Neural cell (in vitro differentiated cells): ENCODE measurements around the gene TCL1A. TPM values are rescaled to one million over a fixed set of nuclear protein-coding genes. Genes with fewer than 3 reads are reported as not detected.

Experiments
- H2AFZ ChIP-seq: fragments of 200-600, 300-800 bp; sonication (generic), shearing (Covaris generic); 2 replicates; pipeline ENCODE4 v1.6.0; 2014; ENCODE audit warnings: low read depth, mild to moderate bottlenecking, antibody characterized with exemption, low read length, moderate library complexity
- H3F3A ChIP-seq: fragments of 200-600 bp; shearing (Covaris generic); 2 replicates; pipeline ENCODE4 v1.6.1; 2016; ENCODE audit warnings: mild to moderate bottlenecking, moderate library complexity, mixed read lengths, antibody characterized with exemption, low read length; ENCODE audit not compliant: insufficient read depth, poor library complexity, severe bottlenecking
- H3K27ac ChIP-seq: fragments of 200-600, 300-800 bp; sonication (generic), shearing (Covaris generic); 2 replicates; pipeline ENCODE4 v1.5.1; 2014; ENCODE audit warnings: mild to moderate bottlenecking, low read length, moderate library complexity
- H3K27me3 ChIP-seq: fragments of 300-800, 200-600 bp; sonication (generic), shearing (Covaris generic); 2 replicates; pipeline ENCODE4 v1.6.0; 2014; ENCODE audit warnings: mild to moderate bottlenecking, low read depth, low read length, moderate library complexity; ENCODE audit not compliant: insufficient read depth
- H3K36me3 ChIP-seq: fragments of 300-800, 200-600 bp; sonication (generic), shearing (Covaris generic); 2 replicates; pipeline ENCODE4 v1.5.1; 2014; ENCODE audit warnings: mild to moderate bottlenecking, antibody characterized with exemption, low read length, moderate library complexity; ENCODE audit not compliant: insufficient read depth
- H3K4me2 ChIP-seq: fragments of 300-800, 200-600 bp; sonication (generic), shearing (Covaris generic); 2 replicates; pipeline ENCODE4 v1.6.0; 2014; ENCODE audit warnings: mild to moderate bottlenecking, low read length
- H3K4me3 ChIP-seq: fragments of 300-800, 200-600 bp; sonication (generic), shearing (Covaris generic); 2 replicates; pipeline ENCODE4 v1.5.1; 2014; ENCODE audit warnings: mild to moderate bottlenecking, low read length, moderate library complexity
- H3K79me2 ChIP-seq: fragments of 200-600 bp; shearing (Covaris generic); replicated peaks from 2 replicates; pipeline ENCODE4 v1.6.0; 2014; ENCODE audit warnings: mild to moderate bottlenecking, low read length, moderate library complexity; ENCODE audit not compliant: insufficient read depth
- H3K9ac ChIP-seq: fragments of 300-800, 200-600 bp; sonication (generic), shearing (Covaris generic); 2 replicates; pipeline ENCODE4 v1.6.1; 2016; ENCODE audit warnings: mild to moderate bottlenecking, low read length, mixed read lengths
- H3K9me2 ChIP-seq: fragments of 200-600 bp; shearing (Covaris generic); 2 replicates; pipeline ENCODE4 v1.6.1; 2016; ENCODE audit warnings: mild to moderate bottlenecking, low read length, mixed read lengths; ENCODE audit not compliant: insufficient read depth
- H3K9me3 ChIP-seq: fragments of 200-600, 300-800 bp; sonication (generic), shearing (Covaris generic); 2 replicates; pipeline ENCODE4 v1.6.1; 2016; ENCODE audit warnings: mild to moderate bottlenecking, mixed run types, low read length, moderate library complexity, mixed read lengths
- H4K20me1 ChIP-seq: fragments of 200-600 bp; shearing (Covaris generic); 2 replicates; pipeline ENCODE4 v1.6.1; 2016; ENCODE audit warnings: mild to moderate bottlenecking, mixed run types; ENCODE audit not compliant: insufficient read depth
- CTCF ChIP-seq: fragments of 450-650 bp; IDR thresholded peaks from 2 replicates; pipeline ENCODE4 v1.5.1; 2014; ENCODE audit warnings: antibody characterized with exemption, mild to moderate bottlenecking, moderate library complexity; ENCODE audit not compliant: poor library complexity, severe bottlenecking
- EP300 ChIP-seq: fragments of 450-650 bp; conservative IDR thresholded peaks from 2 replicates; pipeline ENCODE4 v1.6.1; 2014; ENCODE audit warnings: antibody characterized with exemption, mild to moderate bottlenecking, moderate library complexity; ENCODE audit not compliant: poor library complexity, severe bottlenecking
- EZH2 ChIP-seq: fragments of 200-600, 300-800 bp; shearing (Covaris generic), sonication (generic); IDR thresholded peaks from 2 replicates; pipeline ENCODE4 v1.6.1; 2014; ENCODE audit warnings: antibody characterized with exemption, low read length, borderline replicate concordance, mild to moderate bottlenecking; ENCODE audit not compliant: insufficient read depth, poor library complexity, severe bottlenecking
- MXI1 ChIP-seq: fragments of 450-650 bp; conservative IDR thresholded peaks from 2 replicates; pipeline ENCODE4 v1.6.1; 2014; ENCODE audit warnings: antibody characterized with exemption, mild to moderate bottlenecking; ENCODE audit not compliant: poor library complexity, severe bottlenecking
- POLR2AphosphoS5 ChIP-seq: IDR thresholded peaks from 2 replicates; pipeline ENCODE4 v1.6.1; 2012
- RAD21 ChIP-seq: fragments of 450-650 bp; conservative IDR thresholded peaks from 2 replicates; pipeline ENCODE4 v1.6.1; 2014; ENCODE audit warnings: antibody characterized with exemption, mild to moderate bottlenecking, moderate library complexity
- SMC3 ChIP-seq: fragments of 450-650 bp; conservative IDR thresholded peaks from 2 replicates; pipeline ENCODE4 v1.6.1; 2014; ENCODE audit warnings: antibody characterized with exemption, mild to moderate bottlenecking, moderate library complexity; ENCODE audit not compliant: poor library complexity
- TAF1 ChIP-seq: IDR thresholded peaks from 2 replicates; pipeline ENCODE4 v1.6.1; 2012; ENCODE audit warnings: low read depth
- polyA plus RNA-seq: library from polyadenylated mRNA; depleted of rRNA; stranded (reverse); fragments of >200 nt; gene quantifications from 2 replicates; pipeline ENCODE4 v1.2.3, GENCODE V29; 2014
- TF ChIP-seq, protein P1 (sequence below): IDR thresholded peaks from 2 replicates; pipeline ENCODE4 v1.6.1; 2012; ENCODE audit warnings: borderline replicate concordance

TCL1A gene
- polyA plus RNA-seq, 1 donor from 2014 or later: not detected

DNA sequence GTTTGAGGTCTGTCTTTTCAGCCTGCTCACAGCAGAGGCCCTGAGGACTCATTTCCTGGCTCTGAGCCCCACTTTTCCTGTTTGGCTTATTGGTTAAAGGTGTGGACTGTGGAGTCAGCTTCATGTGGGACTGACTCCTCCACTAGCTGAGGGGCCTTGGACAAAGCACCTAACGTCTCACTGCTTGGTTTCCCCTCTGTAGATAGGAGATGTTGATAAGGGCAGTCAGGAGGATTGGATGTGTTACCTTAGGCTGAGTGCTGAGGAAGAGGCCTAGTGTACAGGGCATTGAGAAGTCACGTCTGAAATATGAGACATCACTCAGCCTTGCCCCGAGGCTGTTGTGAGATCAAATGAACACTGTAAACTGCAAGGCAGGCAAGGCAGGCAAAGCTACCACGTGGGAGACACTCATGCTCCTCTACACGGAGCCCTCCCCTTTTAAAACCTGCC lies 27.1 kb upstream of the TCL1A start:
- Histone ChIP-seq H3K4me2 (no peak overlapping the region), H3K9me3 (no peaks in the 10 kb centered on the region), H3K79me2 (no peaks in the 10 kb centered on the region), H3F3A (no peaks in the 10 kb centered on the region), H3K27me3 (no peaks in the 10 kb centered on the region), H2AFZ (no peak overlapping the region), H3K27ac (no peak overlapping the region), H3K36me3 (no peaks in the 10 kb centered on the region), H3K4me3 (no peak overlapping the region), H4K20me1 (no peaks in the 10 kb centered on the region), H3K9me2 (no peaks in the 10 kb centered on the region), H3K9ac (no peak overlapping the region)
- TF ChIP-seq TAF1: no peak
- no peak for TF ChIP-seq CTCF
- TF ChIP-seq EP300: no peak
- no peak for TF ChIP-seq EZH2
- no peak for TF ChIP-seq RAD21
- TF ChIP-seq, protein P1, sequence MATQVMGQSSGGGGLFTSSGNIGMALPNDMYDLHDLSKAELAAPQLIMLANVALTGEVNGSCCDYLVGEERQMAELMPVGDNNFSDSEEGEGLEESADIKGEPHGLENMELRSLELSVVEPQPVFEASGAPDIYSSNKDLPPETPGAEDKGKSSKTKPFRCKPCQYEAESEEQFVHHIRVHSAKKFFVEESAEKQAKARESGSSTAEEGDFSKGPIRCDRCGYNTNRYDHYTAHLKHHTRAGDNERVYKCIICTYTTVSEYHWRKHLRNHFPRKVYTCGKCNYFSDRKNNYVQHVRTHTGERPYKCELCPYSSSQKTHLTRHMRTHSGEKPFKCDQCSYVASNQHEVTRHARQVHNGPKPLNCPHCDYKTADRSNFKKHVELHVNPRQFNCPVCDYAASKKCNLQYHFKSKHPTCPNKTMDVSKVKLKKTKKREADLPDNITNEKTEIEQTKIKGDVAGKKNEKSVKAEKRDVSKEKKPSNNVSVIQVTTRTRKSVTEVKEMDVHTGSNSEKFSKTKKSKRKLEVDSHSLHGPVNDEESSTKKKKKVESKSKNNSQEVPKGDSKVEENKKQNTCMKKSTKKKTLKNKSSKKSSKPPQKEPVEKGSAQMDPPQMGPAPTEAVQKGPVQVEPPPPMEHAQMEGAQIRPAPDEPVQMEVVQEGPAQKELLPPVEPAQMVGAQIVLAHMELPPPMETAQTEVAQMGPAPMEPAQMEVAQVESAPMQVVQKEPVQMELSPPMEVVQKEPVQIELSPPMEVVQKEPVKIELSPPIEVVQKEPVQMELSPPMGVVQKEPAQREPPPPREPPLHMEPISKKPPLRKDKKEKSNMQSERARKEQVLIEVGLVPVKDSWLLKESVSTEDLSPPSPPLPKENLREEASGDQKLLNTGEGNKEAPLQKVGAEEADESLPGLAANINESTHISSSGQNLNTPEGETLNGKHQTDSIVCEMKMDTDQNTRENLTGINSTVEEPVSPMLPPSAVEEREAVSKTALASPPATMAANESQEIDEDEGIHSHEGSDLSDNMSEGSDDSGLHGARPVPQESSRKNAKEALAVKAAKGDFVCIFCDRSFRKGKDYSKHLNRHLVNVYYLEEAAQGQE: no peak
- no peak for TF ChIP-seq POLR2AphosphoS5
- no peak for TF ChIP-seq SMC3
- TF ChIP-seq MXI1: no peak

GRCh38 chr14:95739356-95739755 lies 25.4 kb upstream of the TCL1A start:
- no peak overlapping the region for H3K9ac ChIP-seq

More at GRCh38 chr14:95739356-95739755, 25.4 kb upstream of the TCL1A start:
- H4K20me1 ChIP-seq: no peaks in the 10 kb centered on the region
- H3K4me2 ChIP-seq: no peak overlapping the region
- H3K4me3 ChIP-seq: no peak overlapping the region
- H3F3A ChIP-seq: no peaks in the 10 kb centered on the region
- TF ChIP-seq, protein P1: no peak
- TF ChIP-seq TAF1 (no peak), EZH2 (no peak), SMC3 (no peak), MXI1 (no peak), POLR2AphosphoS5 (no peak), EP300 (no peak), CTCF (no peak), RAD21 (no peak)
- no peaks in the 10 kb centered on the region for H3K36me3 ChIP-seq
- H2AFZ ChIP-seq: no peak overlapping the region
- no peaks in the 10 kb centered on the region for H3K27me3 ChIP-seq
- H3K79me2 ChIP-seq: no peaks in the 10 kb centered on the region
- H3K9me2 ChIP-seq: no peaks in the 10 kb centered on the region
- no peak overlapping the region for H3K27ac ChIP-seq
- no peaks in the 10 kb centered on the region for H3K9me3 ChIP-seq
